NCI-H2029 (cell line): Measurements from ENCODE around the gene TPX2.
"Not testable (repeated sequence)": the region's sequence is repeated elsewhere in the genome, so short reads cannot be mapped to it uniquely, and the experiment has no call there.

Source experiments
- DNase-seq: peaks from one replicate; lab custom pipeline; 2025; lab: John Stamatoyannopoulos, UW

The TPX2 gene

GRCh38 chr20:31720486-31721407 is 18.3 kb upstream of the TPX2 start:
- DNase-seq: no peak

DNA sequence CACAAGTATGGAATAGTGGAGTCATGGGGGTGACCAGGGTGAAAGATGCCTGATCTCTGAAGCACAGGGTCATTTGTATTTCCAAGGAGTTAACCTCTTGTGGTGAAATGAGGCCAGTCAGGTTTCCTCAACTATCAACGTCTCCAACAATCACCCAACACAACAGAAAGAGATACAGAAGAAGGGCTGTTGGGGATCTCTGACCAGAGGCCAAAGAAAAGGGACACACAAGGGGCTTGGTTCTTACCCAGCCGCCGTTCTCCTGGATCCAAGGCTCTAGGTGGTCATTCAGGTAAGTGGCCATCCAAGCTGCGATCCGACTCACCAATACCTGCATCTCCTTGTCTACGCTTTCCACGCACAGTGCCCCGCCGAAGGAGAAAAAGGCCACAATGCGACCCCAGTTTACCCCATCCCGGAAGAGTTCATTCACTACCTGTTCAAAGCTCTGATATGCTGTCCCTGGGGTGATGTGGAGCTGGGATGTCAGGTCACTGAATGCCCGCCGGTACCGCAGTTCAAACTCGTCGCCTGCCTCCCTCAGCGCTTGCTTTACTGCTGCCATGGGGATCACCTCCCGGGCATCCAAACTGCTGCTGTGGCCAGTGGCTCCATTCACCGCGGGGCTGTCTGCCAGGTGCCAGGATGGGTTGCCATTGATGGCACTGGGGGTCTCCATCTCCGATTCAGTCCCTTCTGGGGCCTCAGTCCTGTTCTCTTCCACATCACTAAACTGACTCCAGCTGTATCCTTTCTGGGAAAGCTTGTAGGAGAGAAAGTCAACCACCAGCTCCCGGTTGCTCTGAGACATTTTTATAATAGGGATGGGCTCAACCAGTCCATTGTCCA is 17.5 kb upstream of the TPX2 start:
- no peak for DNase-seq

DNA sequence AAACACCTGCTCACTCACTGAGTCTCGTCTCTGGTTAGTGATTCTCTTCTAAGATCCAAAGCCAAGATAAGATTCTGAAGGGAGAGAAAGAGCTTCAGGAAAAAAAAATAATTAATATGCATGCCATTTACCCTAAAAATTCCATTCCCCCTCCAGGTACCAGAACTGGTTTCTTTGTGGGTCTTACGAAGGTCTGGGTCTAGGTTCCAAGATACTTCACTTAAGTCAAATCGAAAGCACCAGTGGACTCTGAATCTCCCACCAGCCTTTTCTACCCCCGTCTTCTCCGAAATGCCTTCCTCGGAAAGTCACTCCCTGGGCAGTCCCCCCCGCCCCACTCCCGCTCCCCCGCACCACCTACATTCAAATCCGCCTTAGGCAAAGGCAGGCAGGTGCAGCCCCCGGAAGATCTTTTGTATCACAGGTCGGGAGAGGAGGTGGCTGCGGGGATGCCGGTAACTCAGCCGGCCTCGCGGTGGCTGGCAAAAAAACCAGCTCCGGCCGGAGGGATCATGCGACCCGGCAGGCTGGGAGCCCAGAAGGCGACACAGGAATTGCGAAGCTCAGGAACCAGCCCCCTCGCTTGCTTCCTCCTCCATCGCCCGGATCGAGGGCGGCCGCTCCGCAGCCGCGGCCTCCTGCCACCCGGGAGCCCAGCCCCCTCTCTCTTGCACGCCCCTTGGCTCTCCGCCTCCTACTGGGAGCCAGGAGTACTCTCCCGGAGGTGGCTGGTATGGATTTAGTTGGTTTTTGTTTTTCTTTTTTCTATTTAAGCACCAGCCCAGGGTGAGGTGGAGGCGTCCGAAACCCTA is 16.6 kb upstream of the TPX2 start, which contains the start of gene BCL2L1:
TSS of gene BCL2L1 (minus strand) at position 612 of the 812 bp plus-strand sequence. CDS start 650 bp downstream, outside the sequence.
- peak; percentile 86 for DNase-seq

DNA sequence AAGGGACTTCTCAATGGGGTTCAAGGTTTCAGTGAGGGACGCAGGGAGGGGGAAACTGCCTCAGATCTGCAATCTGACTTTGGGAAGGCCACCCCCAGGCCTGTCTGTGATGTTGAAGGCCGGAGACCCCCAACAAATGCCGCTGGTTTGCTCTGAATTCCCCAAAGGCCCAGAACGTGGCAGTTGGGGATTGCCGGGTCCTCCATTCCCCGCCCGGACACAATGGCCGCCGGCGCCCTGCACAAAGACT is 16.1 kb upstream of the TPX2 start:
- DNase-seq: no peak

DNA sequence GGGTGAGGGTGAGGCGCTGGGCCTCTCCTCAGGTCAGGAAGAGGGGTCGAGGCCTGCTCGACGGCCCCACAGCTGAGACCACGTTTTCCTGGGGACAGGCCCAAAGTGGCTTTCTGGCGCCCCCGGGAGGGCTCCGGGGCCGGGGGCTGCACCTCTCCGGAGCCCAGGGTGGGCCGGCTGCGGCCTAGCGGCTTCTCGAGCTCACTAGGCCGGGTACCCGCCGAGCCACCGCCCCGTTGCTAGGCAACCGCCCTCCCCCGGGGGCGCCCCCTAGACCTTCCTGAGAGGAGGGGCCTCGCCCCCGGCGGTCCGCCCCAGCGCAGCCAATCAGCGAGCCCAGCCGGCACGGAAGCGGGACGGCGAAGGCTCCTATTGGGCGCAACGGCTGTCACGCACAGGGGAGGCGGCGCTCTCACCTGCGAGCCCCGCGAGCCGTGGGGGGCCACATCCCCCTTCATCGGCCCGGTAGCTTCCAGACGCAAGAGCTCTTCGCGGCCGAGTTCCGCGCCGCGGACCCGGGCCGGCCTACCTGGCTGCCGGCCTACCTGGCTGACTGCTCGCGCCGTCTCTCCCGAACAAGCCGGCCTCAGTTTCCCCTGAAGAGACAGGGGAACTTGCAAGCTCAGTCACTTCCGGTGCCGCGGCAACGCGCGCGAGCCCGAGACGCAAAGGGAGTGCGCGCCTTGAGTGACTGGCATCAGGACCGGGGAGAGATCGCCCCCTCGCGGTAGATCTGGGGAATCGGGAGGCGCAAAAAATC is 15.6 kb upstream of the TPX2 start:
- peak; percentile 95 for DNase-seq

DNA sequence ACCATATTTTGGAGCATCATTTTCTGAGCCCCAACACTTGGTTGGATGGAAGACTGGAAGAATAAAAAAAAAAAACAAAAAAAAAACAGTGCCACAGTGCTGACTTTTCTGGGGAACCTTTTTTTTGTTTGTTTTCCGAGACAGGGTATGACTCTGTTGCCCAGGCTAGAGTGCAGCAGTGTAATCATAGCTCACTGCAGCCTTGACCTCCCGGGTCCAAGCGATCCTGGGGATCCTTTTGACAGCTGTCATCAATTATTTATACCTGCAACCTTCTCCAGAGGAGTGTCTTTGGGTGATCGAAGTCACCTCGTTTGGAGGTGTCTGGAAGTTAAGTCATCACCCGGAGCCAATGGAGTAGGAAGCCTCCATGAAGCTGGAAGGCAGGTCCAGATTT is 7.8 kb upstream of the TPX2 start:
- no peak for DNase-seq

DNA sequence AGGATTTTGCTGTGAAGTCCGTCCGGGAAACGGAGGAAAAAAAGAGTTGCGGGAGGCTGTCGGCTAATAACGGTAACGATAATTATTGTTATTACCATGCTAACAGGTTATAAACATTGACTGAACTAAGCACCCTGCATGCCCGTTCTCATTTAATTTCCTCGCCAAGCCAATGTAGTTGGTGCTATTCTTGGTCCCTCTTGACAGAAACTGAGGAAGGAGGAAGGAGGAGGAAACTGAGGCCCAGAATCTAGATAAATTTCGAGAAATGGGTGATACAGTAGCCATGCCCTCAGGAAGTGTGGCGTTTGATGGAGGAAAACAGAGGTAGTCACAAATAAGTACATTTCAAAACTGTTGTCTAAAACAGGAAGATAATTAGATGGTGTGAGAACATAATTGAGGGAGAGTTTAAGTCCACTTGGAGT is 474 bp downstream of the TPX2 start:
- DNase-seq: no peak

GRCh38 chr20:31740208-31740607 is 1.1 kb downstream of the TPX2 start:
- no peak for DNase-seq

GRCh38 chr20:31740656-31741323 is 1.7 kb downstream of the TPX2 start:
- DNase-seq: no peak

GRCh38 chr20:31746068-31746878 is 7.2 kb downstream of the TPX2 start:
- no peak for DNase-seq

DNA sequence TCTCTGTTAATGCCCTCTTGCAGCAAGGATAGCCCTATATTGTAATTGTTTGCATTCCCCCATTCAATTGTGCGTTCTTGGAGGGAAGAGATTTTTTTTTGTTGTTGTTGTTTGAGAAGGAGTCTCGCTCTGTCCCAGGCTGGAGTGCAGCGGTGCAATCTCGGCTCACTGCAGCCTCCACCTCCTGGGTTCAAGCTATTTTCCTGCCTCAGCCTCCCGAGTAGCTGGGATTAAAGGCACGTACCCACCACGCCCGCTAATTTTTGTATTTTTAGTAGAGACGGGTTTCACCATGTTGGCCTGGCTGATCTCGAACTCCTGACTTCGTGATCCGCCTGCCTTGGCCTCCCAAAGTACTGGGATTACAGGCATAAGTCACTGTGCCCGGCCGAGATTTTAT is 7.9 kb downstream of the TPX2 start:
- DNase-seq: not testable (repeated sequence)

DNA sequence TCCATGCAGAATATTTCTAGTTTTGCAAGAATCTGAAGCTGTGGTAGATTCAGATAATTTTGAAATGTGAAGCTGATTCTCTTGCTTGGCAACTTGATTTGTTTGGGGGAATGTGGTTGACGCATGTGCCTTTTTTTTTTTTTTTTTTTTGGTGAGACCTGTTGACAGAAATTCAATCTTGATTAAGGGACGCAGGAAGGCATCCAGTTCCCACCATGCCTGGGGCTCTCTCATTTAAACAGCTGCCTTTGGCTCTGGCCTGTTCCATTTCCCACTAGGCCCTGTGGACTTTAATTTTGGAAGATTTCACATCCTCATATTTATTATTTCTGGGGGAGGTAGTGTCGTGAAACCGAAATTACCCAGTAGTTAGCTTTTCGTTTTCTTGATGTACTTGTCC is 8.6 kb downstream of the TPX2 start:
- DNase-seq: no peak

DNA sequence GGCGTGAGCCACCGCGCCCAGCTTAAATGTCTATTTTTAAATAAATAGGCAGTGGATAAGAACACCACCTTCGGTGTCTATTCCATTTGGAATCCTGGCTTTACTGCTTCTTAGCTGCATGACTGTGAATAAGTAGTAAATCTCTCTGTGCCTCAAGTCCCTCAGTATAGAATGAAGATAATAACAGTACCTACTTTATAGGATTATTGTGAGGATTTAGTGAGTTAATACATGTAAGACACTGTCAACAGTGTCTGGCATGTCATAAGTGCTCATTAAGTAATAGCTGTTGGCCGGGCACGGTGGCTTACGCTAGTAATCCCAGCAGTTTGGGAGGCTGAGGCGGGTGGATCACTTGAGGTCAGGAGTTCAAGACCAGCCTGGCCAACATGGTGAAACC is 10.1 kb downstream of the TPX2 start:
- DNase-seq: no peak

GRCh38 chr20:31751126-31751525 is 12.0 kb downstream of the TPX2 start:
- DNase-seq: no peak

DNA sequence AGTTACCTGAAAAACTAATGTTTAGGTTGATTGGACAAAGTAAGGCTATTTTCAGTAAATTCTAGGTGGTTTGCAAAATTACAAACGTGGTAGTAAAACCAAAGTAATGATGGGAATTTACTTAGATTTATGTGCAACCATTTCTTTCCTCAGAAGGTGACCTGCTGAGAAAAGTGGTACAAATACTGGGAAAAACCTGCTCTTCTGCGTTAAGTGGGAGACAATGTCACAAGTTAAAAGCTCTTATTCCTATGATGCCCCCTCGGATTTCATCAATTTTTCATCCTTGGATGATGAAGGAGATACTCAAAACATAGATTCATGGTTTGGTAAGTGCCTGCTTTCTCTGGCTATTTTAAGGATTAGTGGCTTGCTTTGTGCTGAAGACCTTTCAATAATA is 18.2 kb downstream of the TPX2 start:
- DNase-seq: no peak

GRCh38 chr20:31758521-31758920 is 19.4 kb downstream of the TPX2 start:
- DNase-seq: no peak

GRCh38 chr20:31758991-31759390 is 19.9 kb downstream of the TPX2 start:
- DNase-seq: no peak

DNA sequence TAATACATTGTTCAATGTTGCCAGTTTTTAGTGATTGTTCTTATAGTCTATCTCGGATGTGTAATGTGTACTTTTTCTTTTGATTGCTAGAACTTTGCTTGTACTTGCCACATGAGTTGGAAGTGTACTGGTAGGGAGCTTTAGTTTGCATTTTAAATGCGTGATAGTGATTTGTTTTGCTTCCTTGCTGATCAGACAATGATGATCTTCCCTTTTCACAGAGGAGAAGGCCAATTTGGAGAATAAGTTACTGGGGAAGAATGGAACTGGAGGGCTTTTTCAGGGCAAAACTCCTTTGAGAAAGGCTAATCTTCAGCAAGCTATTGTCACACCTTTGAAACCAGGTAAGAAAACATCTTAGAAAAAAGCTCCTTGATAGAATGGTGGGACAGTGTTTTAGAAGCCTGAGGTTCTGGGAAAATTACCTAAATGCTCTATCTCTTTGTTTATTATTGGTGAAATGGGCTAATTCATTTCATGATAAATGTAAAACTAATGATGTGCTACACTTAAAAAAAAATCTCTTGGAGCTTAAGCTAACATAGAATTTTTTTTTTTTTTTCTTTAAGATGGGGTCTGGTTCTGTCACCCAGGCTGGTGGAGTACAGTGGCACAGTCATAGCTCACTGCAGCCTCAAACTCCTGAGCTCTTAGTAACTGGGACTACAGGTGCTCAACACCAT is 20.9 kb downstream of the TPX2 start:
- DNase-seq: no peak

GRCh38 chr20:31760519-31761240 is 21.6 kb downstream of the TPX2 start:
- DNase-seq: peak; percentile 40
